HepG2 (cell line): ENCODE measurements around the gene SYTL5. TPM values are rescaled to one million over a fixed set of nuclear protein-coding genes. Genes with fewer than 3 reads are reported as not detected.

ENCODE experiments used
- ATAC-seq: fragments of 200-7000 bp; cut with Tn5 transposase; 3 replicates; pipeline ENCODE4 v1.9.1; 2020; ENCODE audit warnings: mild to moderate bottlenecking, moderate library complexity
- BruUV-seq: library from RNA; stranded (reverse); fragments of 400-500 nt; replicated peaks from 2 replicates; lab custom pipeline; 2021; lab: Mats Ljungman, UMichigan
- CTCF ChIA-PET: fragments of 300-600 bp; formaldehyde crosslinking; extraction: SDS; loops from one replicate; lab custom pipeline; 2021; ENCODE audit warnings: low total read pairs, inconsistent platforms, low intra/inter-chr PET ratio; lab: Yijun Ruan, JAX
- POLR2A ChIA-PET: fragments of 350-600 bp; sonication (Branson Sonifier 250); formaldehyde crosslinking; loops from one replicate; lab custom pipeline; 2020; ENCODE audit warnings: antibody characterized with exemption, inconsistent platforms; lab: Yijun Ruan, JAX
- DNase-seq: peaks from one replicate; pipeline ENCODE4 v3.0.0-alpha.2; 2015; ENCODE audit warnings: low spot score
- FAIRE-seq: peaks from 3 replicates; lab custom pipeline; 2011; peaks lifted over from hg19 to GRCh38; lab: Jason Lieb, UNC
- H2AFZ ChIP-seq: one replicate; pipeline ENCODE4 v1.6.1; 2011; ENCODE audit warnings: low read length, inconsistent platforms
- H3K27ac ChIP-seq: fragments of 300-600 bp; 3 replicates; pipeline ENCODE4 v1.8.0; 2011; ENCODE audit warnings: mixed run types, mild to moderate bottlenecking, mixed read lengths, low read length, inconsistent platforms; ENCODE audit not compliant: insufficient read depth; ENCODE audit errors: extremely low read length
- H3K27me3 ChIP-seq, 2 experiments: fragments of 200-600 bp in 1 of 2; 2 replicates in 1 of 2; 3 replicates in 1 of 2; pipeline versions ENCODE4 v1.6.0 to v1.8.0; 2011; ENCODE audit warnings: low read length in 2 of 2, mild to moderate bottlenecking in 2 of 2, moderate library complexity in 2 of 2, inconsistent platforms in 1 of 2; ENCODE audit not compliant: insufficient read depth in 2 of 2, control insufficient read depth in 1 of 2
- H3K36me3 ChIP-seq, 2 experiments: fragments of 200-600 bp in 1 of 2; replicated peaks in 1 of 2; 2 replicates in 1 of 2; 3 replicates in 1 of 2; pipeline versions ENCODE4 v1.5.1 to v1.8.0; 2011; ENCODE audit warnings: low read length in 2 of 2, inconsistent platforms in 1 of 2; ENCODE audit not compliant: insufficient read depth in 2 of 2, control insufficient read depth in 1 of 2
- H3K4me1 ChIP-seq: 2 replicates; pipeline ENCODE4 v1.5.1; 2012; ENCODE audit warnings: low read length, inconsistent platforms; ENCODE audit not compliant: insufficient read depth
- H3K4me2 ChIP-seq: 2 replicates; pipeline ENCODE4 v1.6.0; 2011; ENCODE audit warnings: low read depth, low read length, inconsistent platforms
- H3K4me3 ChIP-seq, 3 experiments: fragments of 200-600 bp in 1 of 3; sonication (generic), shearing (Covaris generic) in 1 of 3; replicated peaks in 1 of 3; 2 replicates each; pipeline ENCODE4 v1.5.1; 2011 to 2016; ENCODE audit warnings: low read length in 3 of 3, inconsistent platforms in 2 of 3, low read depth in 2 of 3, mild to moderate bottlenecking in 2 of 3, control low read depth in 1 of 3, mixed read lengths in 1 of 3; ENCODE audit not compliant: insufficient read depth in 1 of 3
- H3K79me2 ChIP-seq: one replicate; pipeline ENCODE4 v1.6.1; 2011; ENCODE audit warnings: low read length, inconsistent platforms; ENCODE audit not compliant: insufficient read depth
- H3K9ac ChIP-seq: 2 replicates; pipeline ENCODE4 v1.6.0; 2011; ENCODE audit warnings: mild to moderate bottlenecking, low read depth, low read length, inconsistent platforms; ENCODE audit not compliant: insufficient read depth
- H3K9me3 ChIP-seq: 2 replicates; pipeline ENCODE4 v1.5.1; 2012; ENCODE audit warnings: mild to moderate bottlenecking, low read length
- H4K20me1 ChIP-seq: 2 replicates; pipeline ENCODE4 v1.6.0; 2011; ENCODE audit warnings: inconsistent platforms, mild to moderate bottlenecking, low read length, moderate library complexity; ENCODE audit not compliant: insufficient read depth
- AHR ChIP-seq: IDR thresholded peaks from 2 replicates; pipeline ENCODE4 v1.6.1; 2018; ENCODE audit warnings: missing genetic modification reagents, missing compliant biosample characterization
- CEBPG ChIP-seq: IDR thresholded peaks from 2 replicates; pipeline ENCODE4 v1.6.1; 2016
- EHMT2 ChIP-seq: fragments of 200-600 bp; sonication (generic); IDR thresholded peaks from 2 replicates; pipeline ENCODE4 v1.7.0; 2017; ENCODE audit warnings: antibody characterized with exemption, low read depth, low read length, borderline replicate concordance
- TCF12 ChIP-seq, 2 experiments: fragments of 450-650 bp in 1 of 2; sonication (generic) in 1 of 2; formaldehyde crosslinking in 1 of 2; IDR thresholded peaks; 2 replicates each; pipeline versions ENCODE4 v1.6.1 to v1.8.0; 2017 to 2022; ENCODE audit warnings: antibody characterized with exemption in 1 of 2, mild to moderate bottlenecking in 1 of 2, missing genetic modification reagents in 1 of 2, moderate library complexity in 1 of 2
- TCF7 ChIP-seq: sonication (generic); IDR thresholded peaks from 2 replicates; pipeline ENCODE4 v1.6.1; 2016; ENCODE audit warnings: antibody characterized with exemption, low read depth
- ZBTB38 ChIP-seq: sonication (generic); formaldehyde crosslinking; IDR thresholded peaks from 2 replicates; pipeline ENCODE4 v1.5.1; 2020; ENCODE audit warnings: mild to moderate bottlenecking, missing genetic modification reagents
- ZNF121 ChIP-seq: sonication (generic); formaldehyde crosslinking; IDR thresholded peaks from 2 replicates; pipeline ENCODE4 v1.5.0; 2020; ENCODE audit warnings: mild to moderate bottlenecking, missing genetic modification reagents
- ZNF33A ChIP-seq: sonication (generic); formaldehyde crosslinking; IDR thresholded peaks from 2 replicates; pipeline ENCODE4 v1.5.1; 2020; ENCODE audit warnings: missing genetic modification reagents, mild to moderate bottlenecking, moderate library complexity, borderline replicate concordance
- WGBS: methylation state at CpG from one replicate; pipeline ENCODE4 v1.1.6; 2017; ENCODE audit warnings: low lambda C conversion rate; 5-methylcytosine and 5-hydroxymethylcytosine counted together
- in situ Hi-C: cut with HindIII; loops from 2 replicates; pipeline ENCODE4 v1.10.0; 2017; ENCODE audit warnings: low pct_unique_long_range_greater_than_20kb; ENCODE audit not compliant: extremely low pct_ligation_motif_present
- intact Hi-C: fragments of 100-400 bp; cut with micrococcal nuclease; formaldehyde crosslinking; loops from one replicate; pipeline ENCODE4 v1.10.0; 2022; ENCODE audit not compliant: unreplicated experiment
- polyA plus RNA-seq, 8 experiments: library from polyadenylated mRNA; depleted of rRNA in 3 of 8; stranded (reverse) in 7 of 8; unstranded in 1 of 8; fragments of >200 nt; fragmentation: Illumina TruSeq in 4 of 8; extraction: Trizol in 4 of 8; gene quantifications; 2 replicates each; pipeline versions ENCODE4 v1.2.1 to v1.2.3, GENCODE V29; 2011 to 2016; ENCODE audit warnings: low read depth in 4 of 8, missing spikeins in 1 of 8, mixed read lengths in 1 of 8; ENCODE audit not compliant: insufficient read depth in 1 of 8
- total RNA-seq, 5 experiments: library from RNA; depleted of rRNA; stranded (reverse); fragments of >200 nt; fragmentation: Illumina TruSeq; extraction: Trizol; gene quantifications; 2 replicates each; pipeline ENCODE4 v1.2.3, GENCODE V29; 2016; ENCODE audit warnings: low read depth in 1 of 5
- TF ChIP-seq, protein P1 (sequence below): sonication (generic); formaldehyde crosslinking; IDR thresholded peaks from 2 replicates; pipeline ENCODE4 v1.4.0; 2020; ENCODE audit warnings: mild to moderate bottlenecking, missing genetic modification reagents, borderline replicate concordance
- TF ChIP-seq, protein P2 (sequence below): fragments of 450-650 bp; IDR thresholded peaks from 2 replicates; pipeline ENCODE4 v1.6.1; 2016
- TF ChIP-seq, protein P3 (sequence below): sonication (generic); formaldehyde crosslinking; IDR thresholded peaks from 2 replicates; pipeline ENCODE4 v1.4.0; 2020; ENCODE audit warnings: mild to moderate bottlenecking, missing genetic modification reagents
- TF ChIP-seq, protein P4 (sequence below): sonication (generic); formaldehyde crosslinking; IDR thresholded peaks from 2 replicates; pipeline ENCODE4 v1.4.0; 2020; ENCODE audit warnings: missing genetic modification reagents, mild to moderate bottlenecking, borderline replicate concordance

SYTL5 gene
- total and polyA plus RNA-seq, 2 of the 13 experiments (the other 11 are each of a cell fraction or from before 2014, with no cell fraction given): not detected

DNA sequence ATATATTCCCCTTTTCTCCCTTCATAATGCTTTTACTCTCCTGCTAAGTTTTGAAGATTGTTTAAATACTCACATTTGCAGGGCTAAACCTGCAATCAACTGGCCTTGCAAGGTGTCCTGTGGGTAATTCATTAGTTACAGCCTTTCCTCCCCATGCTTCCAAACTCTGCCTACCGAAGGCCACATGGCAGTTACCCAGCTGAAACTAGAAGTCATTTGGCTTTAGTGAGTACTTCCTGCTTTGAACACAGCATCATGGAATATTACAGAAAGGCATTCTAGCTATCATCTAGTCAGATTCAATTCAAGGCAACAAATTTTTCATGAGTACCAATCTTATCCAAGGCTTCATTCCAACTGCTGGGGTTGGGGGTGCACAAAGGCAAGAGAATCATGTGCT, 158.7 kb downstream of the SYTL5 start:
- WGBS: 13% methylated on average over 1 of the region's 1 CpG
- intact Hi-C loops: no loop called here
- CTCF ChIA-PET: interaction anchor here (3.8 kb wide), 1 partner anchor 239 kb away, joined by 32 read pairs; no protein-coding TSS in a partner anchor

More for the DNA sequence above, 158.7 kb downstream of the SYTL5 start:
- Histone ChIP-seq H3K36me3 (no peaks in the 10 kb centered on the region), H3K79me2 (no peaks in the 10 kb centered on the region), H3K9ac (no peak overlapping the region), H2AFZ (no peak overlapping the region), H3K27me3 (no peaks in the 10 kb centered on the region), H3K4me1 (no peaks in the 10 kb centered on the region), H3K9me3 (no peaks in the 10 kb centered on the region), H3K27ac (no peak overlapping the region), H3K4me3 (no peak overlapping the region), H4K20me1 (no peaks in the 10 kb centered on the region), H3K4me2 (no peak overlapping the region)
- FAIRE-seq (no peak), DNase-seq (no peak), ATAC-seq (no peak)
- POLR2A ChIA-PET: no interaction called here
- in situ Hi-C loops: loop anchor here (5.0 kb wide), 1 partner anchor 238 kb away; no protein-coding TSS in a partner anchor
- TF ChIP-seq, protein P1, sequence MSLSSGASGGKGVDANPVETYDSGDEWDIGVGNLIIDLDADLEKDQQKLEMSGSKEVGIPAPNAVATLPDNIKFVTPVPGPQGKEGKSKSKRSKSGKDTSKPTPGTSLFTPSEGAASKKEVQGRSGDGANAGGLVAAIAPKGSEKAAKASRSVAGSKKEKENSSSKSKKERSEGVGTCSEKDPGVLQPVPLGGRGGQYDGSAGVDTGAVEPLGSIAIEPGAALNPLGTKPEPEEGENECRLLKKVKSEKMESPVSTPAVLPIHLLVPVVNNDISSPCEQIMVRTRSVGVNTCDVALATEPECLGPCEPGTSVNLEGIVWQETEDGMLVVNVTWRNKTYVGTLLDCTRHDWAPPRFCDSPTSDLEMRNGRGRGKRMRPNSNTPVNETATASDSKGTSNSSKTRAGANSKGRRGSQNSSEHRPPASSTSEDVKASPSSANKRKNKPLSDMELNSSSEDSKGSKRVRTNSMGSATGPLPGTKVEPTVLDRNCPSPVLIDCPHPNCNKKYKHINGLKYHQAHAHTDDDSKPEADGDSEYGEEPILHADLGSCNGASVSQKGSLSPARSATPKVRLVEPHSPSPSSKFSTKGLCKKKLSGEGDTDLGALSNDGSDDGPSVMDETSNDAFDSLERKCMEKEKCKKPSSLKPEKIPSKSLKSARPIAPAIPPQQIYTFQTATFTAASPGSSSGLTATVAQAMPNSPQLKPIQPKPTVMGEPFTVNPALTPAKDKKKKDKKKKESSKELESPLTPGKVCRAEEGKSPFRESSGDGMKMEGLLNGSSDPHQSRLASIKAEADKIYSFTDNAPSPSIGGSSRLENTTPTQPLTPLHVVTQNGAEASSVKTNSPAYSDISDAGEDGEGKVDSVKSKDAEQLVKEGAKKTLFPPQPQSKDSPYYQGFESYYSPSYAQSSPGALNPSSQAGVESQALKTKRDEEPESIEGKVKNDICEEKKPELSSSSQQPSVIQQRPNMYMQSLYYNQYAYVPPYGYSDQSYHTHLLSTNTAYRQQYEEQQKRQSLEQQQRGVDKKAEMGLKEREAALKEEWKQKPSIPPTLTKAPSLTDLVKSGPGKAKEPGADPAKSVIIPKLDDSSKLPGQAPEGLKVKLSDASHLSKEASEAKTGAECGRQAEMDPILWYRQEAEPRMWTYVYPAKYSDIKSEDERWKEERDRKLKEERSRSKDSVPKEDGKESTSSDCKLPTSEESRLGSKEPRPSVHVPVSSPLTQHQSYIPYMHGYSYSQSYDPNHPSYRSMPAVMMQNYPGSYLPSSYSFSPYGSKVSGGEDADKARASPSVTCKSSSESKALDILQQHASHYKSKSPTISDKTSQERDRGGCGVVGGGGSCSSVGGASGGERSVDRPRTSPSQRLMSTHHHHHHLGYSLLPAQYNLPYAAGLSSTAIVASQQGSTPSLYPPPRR: no peak
- no peak for TF ChIP-seq AHR (CRISPR knock-in tag)
- no peak for TF ChIP-seq TCF12 (IDR thresholded peaks at IDR 0.05)
- TF ChIP-seq TCF12 (CRISPR knock-in tag; IDR thresholded peaks at IDR 0.05): no peak
- TF ChIP-seq TCF7: no peak
- no peak for TF ChIP-seq ZBTB38 (CRISPR knock-in tag)
- no peak for TF ChIP-seq EHMT2
- TF ChIP-seq, protein P2, sequence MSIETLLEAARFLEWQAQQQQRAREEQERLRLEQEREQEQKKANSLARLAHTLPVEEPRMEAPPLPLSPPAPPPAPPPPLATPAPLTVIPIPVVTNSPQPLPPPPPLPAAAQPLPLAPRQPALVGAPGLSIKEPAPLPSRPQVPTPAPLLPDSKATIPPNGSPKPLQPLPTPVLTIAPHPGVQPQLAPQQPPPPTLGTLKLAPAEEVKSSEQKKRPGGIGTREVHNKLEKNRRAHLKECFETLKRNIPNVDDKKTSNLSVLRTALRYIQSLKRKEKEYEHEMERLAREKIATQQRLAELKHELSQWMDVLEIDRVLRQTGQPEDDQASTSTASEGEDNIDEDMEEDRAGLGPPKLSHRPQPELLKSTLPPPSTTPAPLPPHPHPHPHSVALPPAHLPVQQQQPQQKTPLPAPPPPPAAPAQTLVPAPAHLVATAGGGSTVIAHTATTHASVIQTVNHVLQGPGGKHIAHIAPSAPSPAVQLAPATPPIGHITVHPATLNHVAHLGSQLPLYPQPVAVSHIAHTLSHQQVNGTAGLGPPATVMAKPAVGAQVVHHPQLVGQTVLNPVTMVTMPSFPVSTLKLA: no peak
- TF ChIP-seq, protein P3, sequence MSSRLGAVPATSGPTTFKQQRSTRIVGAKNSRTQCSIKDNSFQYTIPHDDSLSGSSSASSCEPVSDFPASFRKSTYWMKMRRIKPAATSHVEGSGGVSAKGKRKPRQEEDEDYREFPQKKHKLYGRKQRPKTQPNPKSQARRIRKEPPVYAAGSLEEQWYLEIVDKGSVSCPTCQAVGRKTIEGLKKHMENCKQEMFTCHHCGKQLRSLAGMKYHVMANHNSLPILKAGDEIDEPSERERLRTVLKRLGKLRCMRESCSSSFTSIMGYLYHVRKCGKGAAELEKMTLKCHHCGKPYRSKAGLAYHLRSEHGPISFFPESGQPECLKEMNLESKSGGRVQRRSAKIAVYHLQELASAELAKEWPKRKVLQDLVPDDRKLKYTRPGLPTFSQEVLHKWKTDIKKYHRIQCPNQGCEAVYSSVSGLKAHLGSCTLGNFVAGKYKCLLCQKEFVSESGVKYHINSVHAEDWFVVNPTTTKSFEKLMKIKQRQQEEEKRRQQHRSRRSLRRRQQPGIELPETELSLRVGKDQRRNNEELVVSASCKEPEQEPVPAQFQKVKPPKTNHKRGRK: no peak
- no peak for TF ChIP-seq ZNF33A
- TF ChIP-seq CEBPG (CRISPR knock-in tag): no peak
- TF ChIP-seq, protein P4, sequence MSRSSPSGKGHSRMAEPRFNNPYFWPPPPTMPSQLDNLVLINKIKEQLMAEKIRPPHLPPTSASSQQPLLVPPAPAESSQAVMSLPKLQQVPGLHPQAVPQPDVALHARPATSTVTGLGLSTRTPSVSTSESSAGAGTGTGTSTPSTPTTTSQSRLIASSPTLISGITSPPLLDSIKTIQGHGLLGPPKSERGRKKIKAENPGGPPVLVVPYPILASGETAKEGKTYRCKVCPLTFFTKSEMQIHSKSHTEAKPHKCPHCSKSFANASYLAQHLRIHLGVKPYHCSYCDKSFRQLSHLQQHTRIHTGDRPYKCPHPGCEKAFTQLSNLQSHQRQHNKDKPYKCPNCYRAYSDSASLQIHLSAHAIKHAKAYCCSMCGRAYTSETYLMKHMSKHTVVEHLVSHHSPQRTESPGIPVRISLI (CRISPR knock-in tag): no peak
- TF ChIP-seq ZNF121 (CRISPR knock-in tag): no peak
- BruUV-seq: no TSS peak
